Measurements from ENCODE around the gene LRRFIP1. TPM values are rescaled to one million over a fixed set of nuclear protein-coding genes. Genes with fewer than 3 reads are reported as not detected.

Gene LRRFIP1
- total and polyA plus RNA-seq, 12 donors: 18.7 to 79.7 (median 51.8) TPM

DNA sequence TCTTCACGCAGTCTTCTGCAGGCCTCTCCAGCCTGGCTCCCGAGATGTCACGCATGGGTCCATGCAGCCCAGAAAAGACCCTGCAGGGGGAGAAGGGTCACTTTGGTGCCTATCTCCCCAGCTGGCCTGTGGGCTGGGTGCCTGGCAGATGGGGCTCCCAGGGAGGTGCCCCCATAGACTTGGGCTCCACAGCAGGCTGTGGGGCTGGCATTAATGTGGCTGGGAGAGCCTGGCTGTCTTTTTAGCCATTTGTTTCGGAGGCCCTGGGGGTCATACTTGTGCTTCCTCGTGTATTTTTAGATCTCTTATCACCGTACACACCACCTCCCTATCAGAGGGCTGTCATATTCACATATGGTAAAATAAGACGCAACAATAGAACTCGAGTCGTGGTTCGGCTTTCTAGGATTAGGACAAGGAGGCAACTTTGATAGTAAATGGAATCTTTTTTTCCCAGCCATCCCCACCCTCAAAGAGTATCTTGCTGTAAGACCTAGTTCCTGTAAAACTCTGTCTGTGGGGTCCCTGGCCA is 74.5 kb downstream of the LRRFIP1 start:
- H3K4me1 ChIP-seq (replicated peaks in 1 of 2): peaks cover 50 to 92% of the 10 kb centered on the region in 2 donors
- peak in 1 of 7 donors; percentile 45 for DNase-seq
- H3K4me3 ChIP-seq: no peak overlapping the region
- 63 to 72% (median 67%) methylated on average over 10 of the region's 10 CpGs for WGBS, 4 donors
- no peaks in the 10 kb centered on the region for H3K36me3 ChIP-seq (replicated peaks in 1 of 2)
- H3K27me3 ChIP-seq: no peaks in the 10 kb centered on the region
- intact Hi-C loops (cut with DNase I): loop anchor here in 1 of 2 donors (5.0 kb wide), 1 partner anchor 35 kb away; no protein-coding TSS in a partner anchor
- peak overlapping the region in 4 of 5 donors; percentile 4 to 82 (median 60) for H3K27ac ChIP-seq
- TF ChIP-seq, protein P1, sequence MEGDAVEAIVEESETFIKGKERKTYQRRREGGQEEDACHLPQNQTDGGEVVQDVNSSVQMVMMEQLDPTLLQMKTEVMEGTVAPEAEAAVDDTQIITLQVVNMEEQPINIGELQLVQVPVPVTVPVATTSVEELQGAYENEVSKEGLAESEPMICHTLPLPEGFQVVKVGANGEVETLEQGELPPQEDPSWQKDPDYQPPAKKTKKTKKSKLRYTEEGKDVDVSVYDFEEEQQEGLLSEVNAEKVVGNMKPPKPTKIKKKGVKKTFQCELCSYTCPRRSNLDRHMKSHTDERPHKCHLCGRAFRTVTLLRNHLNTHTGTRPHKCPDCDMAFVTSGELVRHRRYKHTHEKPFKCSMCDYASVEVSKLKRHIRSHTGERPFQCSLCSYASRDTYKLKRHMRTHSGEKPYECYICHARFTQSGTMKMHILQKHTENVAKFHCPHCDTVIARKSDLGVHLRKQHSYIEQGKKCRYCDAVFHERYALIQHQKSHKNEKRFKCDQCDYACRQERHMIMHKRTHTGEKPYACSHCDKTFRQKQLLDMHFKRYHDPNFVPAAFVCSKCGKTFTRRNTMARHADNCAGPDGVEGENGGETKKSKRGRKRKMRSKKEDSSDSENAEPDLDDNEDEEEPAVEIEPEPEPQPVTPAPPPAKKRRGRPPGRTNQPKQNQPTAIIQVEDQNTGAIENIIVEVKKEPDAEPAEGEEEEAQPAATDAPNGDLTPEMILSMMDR (IDR thresholded peaks at IDR 0.05): no peak
- TF ChIP-seq POLR2A (IDR thresholded peaks at IDR 0.05): no peak
- no peaks in the 10 kb centered on the region for H3K9me3 ChIP-seq (replicated peaks in 1 of 3)

DNA sequence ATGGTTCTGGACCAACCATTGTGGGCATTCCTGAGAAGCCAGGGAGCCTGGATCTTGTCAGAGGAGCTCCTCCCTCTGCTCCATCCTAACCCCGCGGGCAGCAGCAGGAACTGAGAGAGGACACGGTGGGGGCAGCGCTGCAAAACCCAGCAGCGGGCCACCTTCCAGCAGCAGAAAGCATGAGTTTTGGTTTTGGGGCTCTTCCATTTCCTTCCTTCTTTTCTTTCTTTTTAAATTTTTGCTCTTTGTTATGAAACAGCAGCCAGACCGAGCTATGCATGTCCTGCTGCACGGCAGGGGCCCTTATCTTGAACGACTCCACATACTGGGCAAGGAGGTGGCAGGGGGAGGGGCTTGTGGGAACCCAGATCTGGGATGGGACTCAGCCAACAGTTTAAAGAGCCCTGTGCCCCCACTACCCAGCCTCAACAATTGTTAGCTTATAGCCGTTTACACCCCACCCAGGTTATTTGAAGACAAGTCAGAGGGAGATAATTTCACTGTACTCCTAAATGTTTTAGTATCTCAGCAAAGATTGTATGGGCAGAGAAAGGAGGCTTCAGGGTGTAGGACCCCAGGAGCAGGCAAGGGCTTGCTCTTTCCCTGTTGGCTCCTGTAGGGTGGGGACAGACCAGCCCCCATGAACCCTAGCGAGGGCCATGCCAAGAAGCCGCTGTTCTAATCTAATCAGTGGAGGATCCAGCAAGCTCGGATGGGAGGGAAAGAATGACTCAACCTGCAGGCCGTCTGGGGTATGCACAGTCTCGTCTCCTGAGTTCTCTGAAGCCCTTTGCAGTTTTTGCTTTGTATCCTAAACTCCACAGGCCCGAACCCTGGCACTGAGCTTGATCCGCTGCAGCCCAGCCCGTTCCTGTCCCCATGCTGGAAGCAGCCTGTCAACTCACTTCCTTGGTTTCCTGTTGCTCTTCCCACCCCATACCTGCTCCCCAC is 75.3 kb downstream of the LRRFIP1 start:
- DNase-seq: peak in 6 of 7 donors; percentile 64 to 88 (median 72)
- WGBS, 4 donors: 9 to 21% (median 13%) methylated on average over 17 of the region's 17 CpGs
- Histone ChIP-seq H3K36me3 (replicated peaks in 1 of 2) (no peaks in the 10 kb centered on the region), H3K4me1 (replicated peaks in 1 of 2) (peaks cover 43 to 92% of the 10 kb centered on the region in 2 donors), H3K9me3 (replicated peaks in 1 of 3) (no peaks in the 10 kb centered on the region), H3K4me3 (no peak overlapping the region), H3K27ac (peak overlapping the region in 4 of 5 donors; percentile 4 to 82 (median 60)), H3K27me3 (no peaks in the 10 kb centered on the region)
- intact Hi-C loops (cut with DNase I): loop anchor here in 1 of 2 donors (5.0 kb wide), 1 partner anchor 35 kb away; no protein-coding TSS in a partner anchor
- TF ChIP-seq, protein P1 (IDR thresholded peaks at IDR 0.05): peak in 2 of 6 experiments; percentile 19 to 34
- no peak for TF ChIP-seq POLR2A (IDR thresholded peaks at IDR 0.05)

DNA sequence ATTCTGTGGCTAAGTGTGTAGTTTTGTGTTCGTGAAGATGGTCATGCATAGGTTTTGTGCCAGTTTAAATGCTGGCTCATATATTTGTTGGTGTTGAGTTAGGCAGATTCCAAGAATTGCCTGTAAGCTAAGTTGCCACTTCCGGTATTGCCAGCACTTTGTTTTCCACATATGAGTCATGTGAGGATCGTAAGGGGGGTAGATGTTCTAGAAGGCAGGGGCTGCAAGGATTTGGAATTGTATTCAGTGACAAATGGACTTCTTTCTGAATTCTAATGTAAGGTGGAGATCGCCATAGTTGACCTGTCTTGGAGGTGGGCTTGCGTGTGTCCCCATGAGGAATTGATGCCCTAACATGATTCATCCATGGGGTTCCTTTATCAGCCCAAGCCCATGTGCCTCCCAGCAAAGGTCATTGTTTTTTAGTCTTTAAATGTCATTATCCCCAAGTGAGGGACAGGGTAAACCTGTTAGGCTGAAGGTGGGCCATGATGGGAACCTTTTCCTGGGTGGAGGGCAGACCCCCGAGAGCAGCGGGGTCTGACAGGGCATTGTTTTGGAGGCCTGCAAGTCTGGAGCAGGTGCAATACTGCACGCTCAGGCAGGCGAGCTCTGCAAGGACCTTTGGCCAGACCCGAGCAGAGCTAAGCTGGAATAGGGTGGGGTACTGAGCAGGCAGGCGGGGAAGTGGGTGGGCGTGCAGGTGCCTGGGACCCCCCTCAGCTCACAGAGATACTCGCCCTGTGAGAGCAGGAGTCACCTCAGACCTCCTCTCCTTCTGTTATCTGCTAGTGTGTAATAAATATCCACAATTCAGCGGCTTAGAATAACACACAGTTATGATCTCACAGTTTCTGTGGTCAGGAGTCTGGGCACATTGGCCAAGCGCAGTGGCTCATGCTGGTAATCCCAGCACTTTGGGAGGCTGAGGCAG is 77.4 kb downstream of the LRRFIP1 start:
- WGBS, 4 donors: 63 to 77% (median 75%) methylated on average over 8 to 15 of the region's 15 CpGs
- Histone ChIP-seq H3K27ac (peak overlapping the region in 2 of 5 donors; percentile 41 to 82), H3K27me3 (no peaks in the 10 kb centered on the region), H3K4me1 (replicated peaks in 1 of 2) (peaks cover 29 to 76% of the 10 kb centered on the region in 2 donors), H3K9me3 (replicated peaks in 1 of 3) (no peaks in the 10 kb centered on the region), H3K36me3 (replicated peaks in 1 of 2) (no peaks in the 10 kb centered on the region), H3K4me3 (no peak overlapping the region)
- DNase-seq: peak in 3 of 7 donors; percentile 33 to 52 (median 35)
- intact Hi-C loops (cut with DNase I): loop anchor here in 1 of 2 donors (5.0 kb wide), 1 partner anchor 33 kb away; no protein-coding TSS in a partner anchor
- TF ChIP-seq, protein P1 (IDR thresholded peaks at IDR 0.05): no peak
- no peak for TF ChIP-seq POLR2A (IDR thresholded peaks at IDR 0.05)

Data from adrenal gland (tissue), 12 donors.